WTC11 (cell line): ENCODE results near the gene CNTNAP2.

ENCODE experiments used
- FOXK1 ChIP-seq: sonication (generic); formaldehyde crosslinking; IDR thresholded peaks from 2 replicates; pipeline ENCODE4 v1.8.0; 2022; ENCODE audit warnings: mild to moderate bottlenecking, moderate library complexity, missing genetic modification reagents
- KAT7 ChIP-seq: sonication (generic); formaldehyde crosslinking; IDR thresholded peaks from 2 replicates; pipeline ENCODE4 v1.8.1; 2023; ENCODE audit warnings: missing genetic modification reagents, mild to moderate bottlenecking, borderline replicate concordance
- NFE2L1 ChIP-seq: sonication (generic); formaldehyde crosslinking; IDR thresholded peaks from 2 replicates; pipeline ENCODE4 v1.8.1; 2023; ENCODE audit warnings: missing genetic modification reagents
- ZNF138 ChIP-seq: sonication (generic); formaldehyde crosslinking; conservative IDR thresholded peaks from 2 replicates; pipeline ENCODE4 v1.8.1; 2022; ENCODE audit warnings: mild to moderate bottlenecking, moderate library complexity, missing genetic modification reagents
- TF ChIP-seq, protein P1 (sequence below): fragments of 200-600 bp; IDR thresholded peaks from 2 replicates; pipeline ENCODE4 v1.8.0; 2022; ENCODE audit warnings: antibody characterized with exemption
- TF ChIP-seq, protein P2 (sequence below): sonication (generic); formaldehyde crosslinking; IDR thresholded peaks from 2 replicates; pipeline ENCODE4 v1.8.1; 2023; ENCODE audit warnings: mild to moderate bottlenecking, missing genetic modification reagents, borderline replicate concordance

DNA sequence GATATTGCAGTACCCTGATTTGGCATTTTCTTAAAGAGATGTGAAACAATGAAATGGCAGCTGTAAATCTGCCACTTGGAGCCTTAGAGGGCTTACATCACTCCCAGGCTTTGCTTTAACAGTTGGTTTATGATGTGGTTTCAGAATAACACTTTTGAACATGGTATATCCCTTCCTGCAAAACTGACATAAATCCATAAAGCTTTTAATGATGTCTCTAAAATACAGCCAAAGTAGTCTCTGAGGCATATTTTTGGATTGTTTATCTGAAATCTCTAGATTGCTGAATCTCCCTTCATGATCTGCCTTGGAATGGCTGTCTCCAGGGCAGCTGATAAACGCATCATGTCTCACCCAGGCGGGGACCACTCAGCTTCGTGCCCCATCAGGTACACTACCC is 2096.1 kb downstream of the CNTNAP2 start:
- no peak for TF ChIP-seq FOXK1
- no peak for TF ChIP-seq KAT7 (CRISPR knock-in tag)
- TF ChIP-seq, protein P1, sequence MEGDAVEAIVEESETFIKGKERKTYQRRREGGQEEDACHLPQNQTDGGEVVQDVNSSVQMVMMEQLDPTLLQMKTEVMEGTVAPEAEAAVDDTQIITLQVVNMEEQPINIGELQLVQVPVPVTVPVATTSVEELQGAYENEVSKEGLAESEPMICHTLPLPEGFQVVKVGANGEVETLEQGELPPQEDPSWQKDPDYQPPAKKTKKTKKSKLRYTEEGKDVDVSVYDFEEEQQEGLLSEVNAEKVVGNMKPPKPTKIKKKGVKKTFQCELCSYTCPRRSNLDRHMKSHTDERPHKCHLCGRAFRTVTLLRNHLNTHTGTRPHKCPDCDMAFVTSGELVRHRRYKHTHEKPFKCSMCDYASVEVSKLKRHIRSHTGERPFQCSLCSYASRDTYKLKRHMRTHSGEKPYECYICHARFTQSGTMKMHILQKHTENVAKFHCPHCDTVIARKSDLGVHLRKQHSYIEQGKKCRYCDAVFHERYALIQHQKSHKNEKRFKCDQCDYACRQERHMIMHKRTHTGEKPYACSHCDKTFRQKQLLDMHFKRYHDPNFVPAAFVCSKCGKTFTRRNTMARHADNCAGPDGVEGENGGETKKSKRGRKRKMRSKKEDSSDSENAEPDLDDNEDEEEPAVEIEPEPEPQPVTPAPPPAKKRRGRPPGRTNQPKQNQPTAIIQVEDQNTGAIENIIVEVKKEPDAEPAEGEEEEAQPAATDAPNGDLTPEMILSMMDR = no peak
- no peak for TF ChIP-seq NFE2L1
- TF ChIP-seq ZNF138 (CRISPR knock-in tag) = no peak
- TF ChIP-seq, protein P2, sequence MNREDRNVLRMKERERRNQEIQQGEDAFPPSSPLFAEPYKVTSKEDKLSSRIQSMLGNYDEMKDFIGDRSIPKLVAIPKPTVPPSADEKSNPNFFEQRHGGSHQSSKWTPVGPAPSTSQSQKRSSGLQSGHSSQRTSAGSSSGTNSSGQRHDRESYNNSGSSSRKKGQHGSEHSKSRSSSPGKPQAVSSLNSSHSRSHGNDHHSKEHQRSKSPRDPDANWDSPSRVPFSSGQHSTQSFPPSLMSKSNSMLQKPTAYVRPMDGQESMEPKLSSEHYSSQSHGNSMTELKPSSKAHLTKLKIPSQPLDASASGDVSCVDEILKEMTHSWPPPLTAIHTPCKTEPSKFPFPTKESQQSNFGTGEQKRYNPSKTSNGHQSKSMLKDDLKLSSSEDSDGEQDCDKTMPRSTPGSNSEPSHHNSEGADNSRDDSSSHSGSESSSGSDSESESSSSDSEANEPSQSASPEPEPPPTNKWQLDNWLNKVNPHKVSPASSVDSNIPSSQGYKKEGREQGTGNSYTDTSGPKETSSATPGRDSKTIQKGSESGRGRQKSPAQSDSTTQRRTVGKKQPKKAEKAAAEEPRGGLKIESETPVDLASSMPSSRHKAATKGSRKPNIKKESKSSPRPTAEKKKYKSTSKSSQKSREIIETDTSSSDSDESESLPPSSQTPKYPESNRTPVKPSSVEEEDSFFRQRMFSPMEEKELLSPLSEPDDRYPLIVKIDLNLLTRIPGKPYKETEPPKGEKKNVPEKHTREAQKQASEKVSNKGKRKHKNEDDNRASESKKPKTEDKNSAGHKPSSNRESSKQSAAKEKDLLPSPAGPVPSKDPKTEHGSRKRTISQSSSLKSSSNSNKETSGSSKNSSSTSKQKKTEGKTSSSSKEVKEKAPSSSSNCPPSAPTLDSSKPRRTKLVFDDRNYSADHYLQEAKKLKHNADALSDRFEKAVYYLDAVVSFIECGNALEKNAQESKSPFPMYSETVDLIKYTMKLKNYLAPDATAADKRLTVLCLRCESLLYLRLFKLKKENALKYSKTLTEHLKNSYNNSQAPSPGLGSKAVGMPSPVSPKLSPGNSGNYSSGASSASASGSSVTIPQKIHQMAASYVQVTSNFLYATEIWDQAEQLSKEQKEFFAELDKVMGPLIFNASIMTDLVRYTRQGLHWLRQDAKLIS = no peak
